Measurements from ENCODE around the gene TDP1. TPM values are rescaled to one million over a fixed set of nuclear protein-coding genes. Genes with fewer than 3 reads are reported as not detected.

The TDP1 gene
- total and polyA plus RNA-seq, 10 donors, result 5.9 to 31.2 (median 24.2) TPM

DNA sequence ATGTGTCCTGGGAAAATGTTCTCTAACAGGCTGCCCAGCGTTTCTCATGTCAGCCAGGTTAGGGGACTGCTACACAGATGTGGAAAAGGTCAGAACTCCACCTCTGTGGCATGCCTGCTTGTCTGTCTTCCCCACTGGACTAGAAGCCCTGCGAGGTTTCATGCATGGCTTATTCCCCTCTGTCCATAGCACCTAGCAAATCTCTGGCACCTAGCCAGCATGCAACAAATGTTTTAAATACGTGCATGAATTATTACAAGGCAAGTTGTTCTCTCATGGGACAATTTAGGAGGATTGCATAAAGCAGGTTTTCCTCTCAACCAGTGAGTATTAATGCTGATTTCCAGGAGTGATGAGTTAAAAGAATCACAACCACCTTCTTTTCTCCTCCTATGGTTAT, 84.7 kb downstream of the TDP1 start:
- 84 to 95% (median 94%) methylated on average over 3 of the region's 3 CpGs for WGBS, 5 donors
- TF ChIP-seq CTCF (IDR thresholded peaks at IDR 0.05 in 8 of 11, conservative IDR thresholded peaks at IDR 0.05 in 3 of 11) (no peak), POLR2AphosphoS5 (IDR thresholded peaks at IDR 0.05) (no peak), POLR2A (IDR thresholded peaks at IDR 0.05) (no peak)

GRCh38 chr14:90042496-90043252, 86.9 kb downstream of the TDP1 start:
- H3K9me3 ChIP-seq, result peaks cover 0 to 2% (median 0%) of the 10 kb centered on the region in 8 donors
- no peak overlapping the region for H3K27ac ChIP-seq
- no peaks in the 10 kb centered on the region for H3K4me1 ChIP-seq
- intact Hi-C loops (cut with DNase I; ENCODE audit: low total_unique reads), result no loop called here
- H3K36me3 ChIP-seq, result peaks cover 0 to 83% (median 15%) of the 10 kb centered on the region in 6 donors
- no peak overlapping the region for H3K4me3 ChIP-seq
- 89 to 92% (median 91%) methylated on average over 9 of the region's 9 CpGs for WGBS, 5 donors
- no peak for DNase-seq
- H3K27me3 ChIP-seq (replicated peaks in 1 of 7), result no peaks in the 10 kb centered on the region
- TF ChIP-seq POLR2A (IDR thresholded peaks at IDR 0.05), result no peak
- no peak for TF ChIP-seq POLR2AphosphoS5 (IDR thresholded peaks at IDR 0.05)
- no peak for TF ChIP-seq CTCF (IDR thresholded peaks at IDR 0.05 in 8 of 11, conservative IDR thresholded peaks at IDR 0.05 in 3 of 11)

More for the DNA sequence above, 84.7 kb downstream of the TDP1 start:
- peaks cover 0 to 2% (median 0%) of the 10 kb centered on the region in 8 donors for H3K9me3 ChIP-seq
- H3K27ac ChIP-seq, result no peak overlapping the region
- intact Hi-C loops (cut with DNase I; ENCODE audit: low total_unique reads), result no loop called here
- no peaks in the 10 kb centered on the region for H3K4me1 ChIP-seq
- peaks cover 0 to 100% (median 18%) of the 10 kb centered on the region in 6 donors for H3K36me3 ChIP-seq
- H3K27me3 ChIP-seq (replicated peaks in 1 of 7), result no peaks in the 10 kb centered on the region
- no peak overlapping the region for H3K4me3 ChIP-seq
- DNase-seq, result no peak

- WGBS, 5 donors, result 76 to 100% (median 83%) methylated on average over 1 to 2 of the region's 2 CpGs
- H3K4me3 ChIP-seq, result no peak overlapping the region
- H3K4me1 ChIP-seq, result no peaks in the 10 kb centered on the region
- H3K27me3 ChIP-seq (replicated peaks in 1 of 7), result peaks cover 0 to 2% (median 0%) of the 10 kb centered on the region in 7 donors
- H3K27ac ChIP-seq, result no peak overlapping the region
- TF ChIP-seq POLR2A (IDR thresholded peaks at IDR 0.05), result no peak
- TF ChIP-seq CTCF (IDR thresholded peaks at IDR 0.05 in 8 of 11, conservative IDR thresholded peaks at IDR 0.05 in 3 of 11), result no peak
- no peak for TF ChIP-seq POLR2AphosphoS5 (IDR thresholded peaks at IDR 0.05)
- intact Hi-C loops (cut with DNase I; ENCODE audit: low total_unique reads), result no loop called here
- H3K36me3 ChIP-seq, result peaks cover 0 to 53% (median 15%) of the 10 kb centered on the region in 6 donors
- no peak for DNase-seq
- H3K9me3 ChIP-seq, result no peaks in the 10 kb centered on the region
Observed at GRCh38 chr14:90045616-90046015, 89.9 kb downstream of the TDP1 start.

DNA sequence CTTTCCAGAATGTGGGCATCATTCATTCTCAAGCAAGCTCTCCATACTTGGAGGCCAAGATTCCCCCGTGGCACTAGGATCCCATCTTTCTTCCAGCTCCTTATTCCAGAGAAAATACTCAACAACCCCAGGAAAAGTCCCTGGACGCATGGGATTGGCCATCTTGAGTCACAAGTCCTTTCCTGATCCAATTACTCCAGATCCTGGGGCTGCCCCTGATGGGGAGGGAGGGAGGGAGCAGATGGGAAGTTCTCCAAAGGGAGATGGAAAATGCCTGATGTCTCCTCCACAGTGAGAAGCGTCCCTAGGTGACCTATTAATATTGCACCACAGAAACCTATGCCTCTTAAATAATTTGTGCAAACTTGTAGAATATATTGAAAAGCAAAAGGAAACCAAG, 93.7 kb downstream of the TDP1 start:
- 65 to 81% (median 80%) methylated on average over 3 of the region's 3 CpGs for WGBS, 5 donors
- intact Hi-C loops (cut with DNase I; ENCODE audit: low total_unique reads), result no loop called here
- Histone ChIP-seq H3K4me1 (no peaks in the 10 kb centered on the region), H3K27ac (no peak overlapping the region), H3K27me3 (replicated peaks in 1 of 7) (peaks cover 0 to 36% (median 10%) of the 10 kb centered on the region in 7 donors), H3K36me3 (peaks cover 0 to 16% (median under 1%) of the 10 kb centered on the region in 6 donors), H3K9me3 (no peaks in the 10 kb centered on the region), H3K4me3 (no peak overlapping the region)
- no peak for DNase-seq
- TF ChIP-seq CTCF (IDR thresholded peaks at IDR 0.05 in 8 of 11, conservative IDR thresholded peaks at IDR 0.05 in 3 of 11) (no peak), POLR2A (IDR thresholded peaks at IDR 0.05) (no peak), POLR2AphosphoS5 (IDR thresholded peaks at IDR 0.05) (no peak)

Data from spleen (tissue), 11 donors.